ENCODE data around the gene HSD17B14. TPM values are rescaled to one million over a fixed set of nuclear protein-coding genes. Genes with fewer than 3 reads are reported as not detected.
A peak's percentile ranks its signal among the peaks of the same experiment; 100 is the strongest.

Gene HSD17B14
- total and polyA plus RNA-seq, 2 of the 13 experiments (the other 11 are each of a cell fraction or from before 2014, with no cell fraction given) = 0.58 to 1.2 TPM

DNA sequence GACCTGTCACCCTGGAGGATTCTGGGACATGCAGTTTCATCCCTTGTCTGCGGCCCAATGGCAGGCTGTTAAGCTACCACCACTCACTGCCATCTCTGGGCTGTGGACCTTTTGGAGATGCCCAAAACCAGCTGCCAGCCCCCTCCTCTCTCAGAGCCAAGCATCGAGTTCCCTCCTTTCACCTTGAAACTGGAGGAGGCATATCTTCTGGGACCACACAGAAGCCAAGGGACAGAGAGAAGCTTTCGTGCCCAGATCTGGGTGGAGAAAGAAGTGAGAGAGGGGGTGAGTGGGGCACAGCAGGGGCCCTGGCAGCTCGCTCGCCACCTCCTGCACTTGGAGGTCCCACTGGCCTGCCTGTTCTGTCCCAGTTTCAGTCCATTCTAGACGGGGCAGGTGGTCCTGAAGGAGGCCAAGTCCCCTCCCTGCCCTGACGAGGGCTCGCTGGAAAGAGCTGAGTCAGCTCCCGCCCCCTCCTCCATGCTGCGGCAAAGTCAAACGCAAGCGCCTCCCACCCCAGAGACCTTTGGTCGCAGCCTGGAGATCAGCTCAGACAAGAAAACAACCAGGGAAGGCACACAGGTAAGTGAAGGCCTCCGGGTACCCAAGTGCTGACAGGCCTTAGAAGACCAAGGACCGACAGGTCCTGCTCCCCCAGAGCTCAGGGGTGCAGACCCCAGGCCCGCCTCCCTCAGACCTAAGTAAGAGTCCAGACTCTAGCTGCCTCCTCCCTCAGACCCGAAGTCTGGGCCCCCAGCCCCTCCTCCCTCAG, 29.3 kb downstream of the HSD17B14 start (continued):
- TF ChIP-seq, protein P1, sequence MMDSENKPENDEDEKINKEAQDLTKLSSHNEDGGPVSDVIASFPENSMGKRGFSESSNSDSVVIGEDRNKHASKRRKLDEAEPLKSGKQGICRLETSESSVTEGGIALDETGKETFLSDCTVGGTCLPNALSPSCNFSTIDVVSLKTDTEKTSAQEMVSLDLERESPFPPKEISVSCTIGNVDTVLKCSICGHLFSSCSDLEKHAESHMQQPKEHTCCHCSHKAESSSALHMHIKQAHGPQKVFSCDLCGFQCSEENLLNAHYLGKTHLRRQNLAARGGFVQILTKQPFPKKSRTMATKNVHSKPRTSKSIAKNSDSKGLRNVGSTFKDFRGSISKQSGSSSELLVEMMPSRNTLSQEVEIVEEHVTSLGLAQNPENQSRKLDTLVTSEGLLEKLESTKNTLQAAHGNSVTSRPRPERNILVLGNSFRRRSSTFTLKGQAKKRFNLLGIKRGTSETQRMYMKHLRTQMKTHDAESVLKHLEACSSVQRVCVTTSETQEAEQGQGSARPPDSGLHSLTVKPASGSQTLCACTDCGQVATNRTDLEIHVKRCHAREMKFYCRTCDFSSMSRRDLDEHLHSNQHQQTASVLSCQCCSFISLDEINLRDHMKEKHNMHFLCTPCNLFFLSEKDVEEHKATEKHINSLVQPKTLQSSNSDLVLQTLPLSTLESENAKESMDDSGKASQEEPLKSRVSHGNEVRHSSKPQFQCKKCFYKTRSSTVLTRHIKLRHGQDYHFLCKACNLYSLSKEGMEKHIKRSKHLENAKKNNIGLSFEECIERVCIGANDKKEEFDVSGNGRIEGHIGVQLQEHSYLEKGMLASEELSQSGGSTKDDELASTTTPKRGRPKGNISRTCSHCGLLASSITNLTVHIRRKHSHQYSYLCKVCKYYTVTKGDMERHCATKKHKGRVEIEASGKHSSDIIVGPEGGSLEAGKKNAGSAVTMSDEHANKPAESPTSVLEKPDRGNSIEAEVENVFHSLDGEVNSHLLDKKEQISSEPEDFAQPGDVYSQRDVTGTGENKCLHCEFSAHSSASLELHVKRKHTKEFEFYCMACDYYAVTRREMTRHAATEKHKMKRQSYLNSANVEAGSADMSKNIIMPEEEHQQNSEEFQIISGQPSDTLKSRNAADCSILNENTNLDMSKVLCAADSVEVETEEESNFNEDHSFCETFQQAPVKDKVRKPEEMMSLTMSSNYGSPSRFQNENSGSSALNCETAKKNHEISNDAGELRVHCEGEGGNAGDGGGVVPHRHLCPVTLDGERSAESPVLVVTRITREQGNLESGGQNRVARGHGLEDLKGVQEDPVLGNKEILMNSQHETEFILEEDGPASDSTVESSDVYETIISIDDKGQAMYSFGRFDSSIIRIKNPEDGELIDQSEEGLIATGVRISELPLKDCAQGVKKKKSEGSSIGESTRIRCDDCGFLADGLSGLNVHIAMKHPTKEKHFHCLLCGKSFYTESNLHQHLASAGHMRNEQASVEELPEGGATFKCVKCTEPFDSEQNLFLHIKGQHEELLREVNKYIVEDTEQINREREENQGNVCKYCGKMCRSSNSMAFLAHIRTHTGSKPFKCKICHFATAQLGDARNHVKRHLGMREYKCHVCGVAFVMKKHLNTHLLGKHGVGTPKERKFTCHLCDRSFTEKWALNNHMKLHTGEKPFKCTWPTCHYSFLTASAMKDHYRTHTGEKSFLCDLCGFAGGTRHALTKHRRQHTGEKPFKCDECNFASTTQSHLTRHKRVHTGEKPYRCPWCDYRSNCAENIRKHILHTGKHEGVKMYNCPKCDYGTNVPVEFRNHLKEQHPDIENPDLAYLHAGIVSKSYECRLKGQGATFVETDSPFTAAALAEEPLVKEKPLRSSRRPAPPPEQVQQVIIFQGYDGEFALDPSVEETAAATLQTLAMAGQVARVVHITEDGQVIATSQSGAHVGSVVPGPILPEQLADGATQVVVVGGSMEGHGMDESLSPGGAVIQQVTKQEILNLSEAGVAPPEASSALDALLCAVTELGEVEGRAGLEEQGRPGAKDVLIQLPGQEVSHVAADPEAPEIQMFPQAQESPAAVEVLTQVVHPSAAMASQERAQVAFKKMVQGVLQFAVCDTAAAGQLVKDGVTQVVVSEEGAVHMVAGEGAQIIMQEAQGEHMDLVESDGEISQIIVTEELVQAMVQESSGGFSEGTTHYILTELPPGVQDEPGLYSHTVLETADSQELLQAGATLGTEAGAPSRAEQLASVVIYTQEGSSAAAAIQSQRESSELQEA (CRISPR knock-in tag; IDR thresholded peaks at IDR 0.05; ENCODE audit: not compliant biosample characterization) = no peak
- TF ChIP-seq NR2F1 (CRISPR knock-in tag; IDR thresholded peaks at IDR 0.05) (no peak), ZNF878 (CRISPR knock-in tag; IDR thresholded peaks at IDR 0.05) (no peak), ZNF777 (CRISPR knock-in tag; IDR thresholded peaks at IDR 0.05) (peak; percentile 17; the same call in 1 of the 2 replicates), ZNF713 (CRISPR knock-in tag; IDR thresholded peaks at IDR 0.05) (no peak), AKAP8 (CRISPR knock-in tag; IDR thresholded peaks at IDR 0.05) (no peak), ZSCAN21 (CRISPR knock-in tag; IDR thresholded peaks at IDR 0.05; ENCODE audit: borderline replicate concordance) (peak; percentile 31; the same call in 1 of the 2 replicates), SNAI1 (CRISPR knock-in tag; IDR thresholded peaks at IDR 0.05; ENCODE audit: borderline replicate concordance) (no peak; the same call in 1 of the 2 replicates), CENPBD1 (CRISPR knock-in tag; IDR thresholded peaks at IDR 0.05; ENCODE audit: borderline replicate concordance, low read depth) (no peak), ELF4 (CRISPR knock-in tag; IDR thresholded peaks at IDR 0.05; ENCODE audit: borderline replicate concordance) (no peak), ZNF704 (CRISPR knock-in tag; IDR thresholded peaks at IDR 0.05; ENCODE audit: borderline replicate concordance) (peak; percentile 41; the same call in 1 of the 2 replicates), PTBP1 (IDR thresholded peaks at IDR 0.05; ENCODE audit: low read depth, low read length, poor library complexity, severe bottlenecking) (no peak), CHD2 (IDR thresholded peaks at IDR 0.05; ENCODE audit: low read depth, low read length) (no peak), PLSCR1 (CRISPR knock-in tag; IDR thresholded peaks at IDR 0.05; ENCODE audit: borderline replicate concordance) (no peak), NFIC (IDR thresholded peaks at IDR 0.05; ENCODE audit: low read length) (no peak), ZNF207 (IDR thresholded peaks at IDR 0.05; ENCODE audit: borderline replicate concordance) (no peak)

Measured in HepG2 (cell line).